RWPE2 (cell line): Measurements from ENCODE around the gene ALS2.

Source experiments
- ATAC-seq: fragments of 200-7000 bp; cut with Tn5 transposase; 3 replicates; pipeline ENCODE4 v1.9.1; 2021; ENCODE audit warnings: low read depth
- DNase-seq: peaks from one replicate; pipeline ENCODE4 v3.0.0-alpha.2; 2020; ENCODE audit warnings: low spot score
- H3K27ac ChIP-seq: fragments of 450-650 bp; 2 replicates; pipeline ENCODE4 v1.5.1; 2017; ENCODE audit warnings: mild to moderate bottlenecking; ENCODE audit not compliant: poor library complexity, severe bottlenecking
- H3K27me3 ChIP-seq: fragments of 250-450 bp; sonication (Bioruptor Pico); 2 replicates; pipeline ENCODE4 v1.5.1; 2021; ENCODE audit warnings: mild to moderate bottlenecking, moderate library complexity; ENCODE audit not compliant: insufficient read depth, poor library complexity, severe bottlenecking
- H3K36me3 ChIP-seq: fragments of 250-450 bp; sonication (Bioruptor Pico); 2 replicates; pipeline ENCODE4 v1.5.1; 2020; ENCODE audit warnings: low read depth, mild to moderate bottlenecking, moderate library complexity
- H3K4me1 ChIP-seq: fragments of 250-450 bp; sonication (Bioruptor Pico); 2 replicates; pipeline ENCODE4 v1.5.1; 2021; ENCODE audit warnings: mild to moderate bottlenecking, moderate library complexity; ENCODE audit not compliant: insufficient read depth, poor library complexity, severe bottlenecking
- H3K4me3 ChIP-seq: fragments of 250-450 bp; sonication (Bioruptor Pico); 2 replicates; pipeline ENCODE4 v1.5.1; 2021; ENCODE audit warnings: mild to moderate bottlenecking, moderate library complexity; ENCODE audit not compliant: severe bottlenecking
- H3K9me3 ChIP-seq: fragments of 250-450 bp; sonication (Bioruptor Pico); 2 replicates; pipeline ENCODE4 v1.5.1; 2021; ENCODE audit warnings: mild to moderate bottlenecking, moderate library complexity; ENCODE audit not compliant: severe bottlenecking
- CTCF ChIP-seq: fragments of 450-650 bp; IDR thresholded peaks from one replicate; pipeline ENCODE4 v1.5.1; 2017; ENCODE audit warnings: mild to moderate bottlenecking, moderate library complexity; ENCODE audit not compliant: poor library complexity, severe bottlenecking

Gene ALS2

DNA sequence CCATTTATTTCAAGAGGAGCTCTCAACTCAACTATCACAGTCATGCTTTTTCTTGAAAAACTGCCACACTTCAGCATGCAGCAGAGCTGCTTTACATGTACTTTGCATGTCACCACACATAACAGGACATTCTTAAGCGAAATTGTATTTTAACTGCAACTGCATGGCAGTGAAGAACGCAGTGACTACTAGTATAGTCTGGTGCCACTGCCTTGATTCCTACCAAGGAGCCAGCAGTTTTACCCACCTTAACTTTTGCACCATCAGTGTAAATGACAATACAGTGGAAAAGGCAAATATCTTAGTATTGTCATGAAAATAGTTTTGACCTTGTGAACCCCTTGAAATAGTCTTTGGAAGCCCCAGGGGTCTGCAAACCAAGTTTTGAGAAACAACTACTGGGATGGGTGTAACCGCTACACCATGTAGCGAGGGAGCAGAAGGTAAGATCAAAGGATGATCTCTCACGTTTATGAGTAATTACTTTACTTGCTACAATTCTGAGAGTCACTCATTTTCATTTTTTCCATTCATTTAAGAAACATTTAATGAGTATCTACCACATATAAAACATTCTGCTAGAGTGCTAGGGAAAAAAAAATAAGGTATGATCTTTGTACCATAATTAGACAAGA is 50.0 kb downstream of the ALS2 start:
- no peak overlapping the region for H3K27ac ChIP-seq
- no peaks in the 10 kb centered on the region for H3K27me3 ChIP-seq
- H3K36me3 ChIP-seq = peaks cover 57% of the 10 kb centered on the region
- no peak overlapping the region for H3K4me3 ChIP-seq
- no peak for TF ChIP-seq CTCF
- ATAC-seq (no peak), DNase-seq (no peak)
- peaks cover 8% of the 10 kb centered on the region for H3K4me1 ChIP-seq
- H3K9me3 ChIP-seq = no peaks in the 10 kb centered on the region

- no peaks in the 10 kb centered on the region for H3K9me3 ChIP-seq
- no peak overlapping the region for H3K27ac ChIP-seq
- no peaks in the 10 kb centered on the region for H3K4me1 ChIP-seq
- H3K4me3 ChIP-seq = no peak overlapping the region
- DNase-seq (no peak), ATAC-seq (no peak)
- no peaks in the 10 kb centered on the region for H3K27me3 ChIP-seq
- H3K36me3 ChIP-seq = peaks cover 56% of the 10 kb centered on the region
- no peak for TF ChIP-seq CTCF
Measured at GRCh38 chr2:201715459-201715858, 65.3 kb downstream of the ALS2 start.

- ATAC-seq (no peak), DNase-seq (no peak)
- Histone ChIP-seq H3K27ac (no peak overlapping the region), H3K9me3 (no peaks in the 10 kb centered on the region), H3K27me3 (no peaks in the 10 kb centered on the region), H3K4me1 (no peaks in the 10 kb centered on the region), H3K4me3 (no peak overlapping the region), H3K36me3 (peaks cover 67% of the 10 kb centered on the region)
- TF ChIP-seq CTCF = no peak
Measured at GRCh38 chr2:201712726-201713125, 68.0 kb downstream of the ALS2 start.

DNA sequence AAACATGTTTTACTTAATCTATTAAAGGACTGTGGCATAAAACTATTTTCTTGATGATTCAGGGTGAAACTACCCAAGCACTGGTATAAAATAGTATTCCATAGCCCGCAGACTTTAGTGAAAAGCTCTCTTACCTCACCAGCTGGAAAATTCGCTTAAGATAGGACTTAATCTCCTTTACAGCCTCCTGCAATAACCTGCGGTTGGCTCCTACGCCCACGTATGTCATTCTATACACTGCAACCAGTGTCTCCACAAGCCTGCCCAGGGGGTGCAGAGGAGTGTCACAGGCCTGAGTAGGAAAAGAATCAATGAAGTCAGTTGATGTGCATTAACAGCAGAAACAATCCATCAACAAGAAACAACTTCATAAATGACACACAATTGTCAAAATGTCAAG is 71.0 kb downstream of the ALS2 start:
- no peak for TF ChIP-seq CTCF
- ATAC-seq = no peak
- H3K36me3 ChIP-seq = peaks cover 61% of the 10 kb centered on the region

DNA sequence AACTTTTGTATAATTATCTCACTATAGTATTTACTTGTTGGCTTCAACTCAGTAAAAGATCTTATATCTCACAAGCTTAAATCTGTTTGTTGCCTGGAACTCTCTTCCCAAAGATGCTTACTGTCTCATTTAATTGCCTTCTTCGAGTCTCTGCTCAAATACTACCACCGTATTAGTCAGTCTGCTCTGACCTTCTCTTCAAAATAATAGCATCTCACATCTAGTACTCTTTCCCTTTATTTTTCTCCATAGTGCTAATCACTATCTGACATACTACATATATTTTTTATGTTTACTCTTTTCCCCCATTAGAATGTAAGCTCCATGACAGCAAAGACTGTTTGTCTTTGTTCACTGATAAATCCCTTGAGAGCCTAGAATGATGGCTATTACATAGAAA is 71.7 kb downstream of the ALS2 start:
- DNase-seq (no peak), ATAC-seq (no peak)
- Histone ChIP-seq H3K4me1 (no peaks in the 10 kb centered on the region), H3K36me3 (peaks cover 61% of the 10 kb centered on the region), H3K9me3 (no peaks in the 10 kb centered on the region), H3K27ac (no peak overlapping the region), H3K27me3 (no peaks in the 10 kb centered on the region), H3K4me3 (no peak overlapping the region)
- no peak for TF ChIP-seq CTCF

More for the DNA sequence above, 71.0 kb downstream of the ALS2 start:
- Histone ChIP-seq H3K9me3 (no peaks in the 10 kb centered on the region), H3K4me1 (no peaks in the 10 kb centered on the region), H3K27me3 (no peaks in the 10 kb centered on the region), H3K4me3 (no peak overlapping the region), H3K27ac (no peak overlapping the region)
- DNase-seq = no peak
